HepG2 (cell line): ENCODE measurements around the gene TTLL11. TPM values are rescaled to one million over a fixed set of nuclear protein-coding genes. Genes with fewer than 3 reads are reported as not detected.
A peak's percentile ranks its signal among the peaks of the same experiment; 100 is the strongest.

Experiments
- ATAC-seq: fragments of 200-7000 bp; cut with Tn5 transposase; 3 replicates; pipeline ENCODE4 v1.9.1; 2020; ENCODE audit warnings: mild to moderate bottlenecking, moderate library complexity
- BruUV-seq: library from RNA; stranded (reverse); fragments of 400-500 nt; replicated peaks from 2 replicates; lab custom pipeline; 2021; lab: Mats Ljungman, UMichigan
- CTCF ChIA-PET: fragments of 300-600 bp; formaldehyde crosslinking; extraction: SDS; loops from one replicate; lab custom pipeline; 2021; ENCODE audit warnings: low total read pairs, inconsistent platforms, low intra/inter-chr PET ratio; lab: Yijun Ruan, JAX
- POLR2A ChIA-PET: fragments of 350-600 bp; sonication (Branson Sonifier 250); formaldehyde crosslinking; loops from one replicate; lab custom pipeline; 2020; ENCODE audit warnings: antibody characterized with exemption, inconsistent platforms; lab: Yijun Ruan, JAX
- DNase-seq: peaks from one replicate; pipeline ENCODE4 v3.0.0-alpha.2; 2015; ENCODE audit warnings: low spot score
- FAIRE-seq: peaks from 3 replicates; lab custom pipeline; 2011; peaks lifted over from hg19 to GRCh38; lab: Jason Lieb, UNC
- H2AFZ ChIP-seq: one replicate; pipeline ENCODE4 v1.6.1; 2011; ENCODE audit warnings: low read length, inconsistent platforms
- H3K27ac ChIP-seq: fragments of 300-600 bp; 3 replicates; pipeline ENCODE4 v1.8.0; 2011; ENCODE audit warnings: mixed run types, mild to moderate bottlenecking, mixed read lengths, low read length, inconsistent platforms; ENCODE audit not compliant: insufficient read depth; ENCODE audit errors: extremely low read length
- H3K27me3 ChIP-seq, 2 experiments: fragments of 200-600 bp in 1 of 2; 2 replicates in 1 of 2; 3 replicates in 1 of 2; pipeline versions ENCODE4 v1.6.0 to v1.8.0; 2011; ENCODE audit warnings: low read length in 2 of 2, mild to moderate bottlenecking in 2 of 2, moderate library complexity in 2 of 2, inconsistent platforms in 1 of 2; ENCODE audit not compliant: insufficient read depth in 2 of 2, control insufficient read depth in 1 of 2
- H3K36me3 ChIP-seq, 2 experiments: fragments of 200-600 bp in 1 of 2; replicated peaks in 1 of 2; 2 replicates in 1 of 2; 3 replicates in 1 of 2; pipeline versions ENCODE4 v1.5.1 to v1.8.0; 2011; ENCODE audit warnings: low read length in 2 of 2, inconsistent platforms in 1 of 2; ENCODE audit not compliant: insufficient read depth in 2 of 2, control insufficient read depth in 1 of 2
- H3K4me1 ChIP-seq: 2 replicates; pipeline ENCODE4 v1.5.1; 2012; ENCODE audit warnings: low read length, inconsistent platforms; ENCODE audit not compliant: insufficient read depth
- H3K4me2 ChIP-seq: 2 replicates; pipeline ENCODE4 v1.6.0; 2011; ENCODE audit warnings: low read depth, low read length, inconsistent platforms
- H3K4me3 ChIP-seq, 3 experiments: fragments of 200-600 bp in 1 of 3; sonication (generic), shearing (Covaris generic) in 1 of 3; replicated peaks in 1 of 3; 2 replicates each; pipeline ENCODE4 v1.5.1; 2011 to 2016; ENCODE audit warnings: low read length in 3 of 3, inconsistent platforms in 2 of 3, low read depth in 2 of 3, mild to moderate bottlenecking in 2 of 3, control low read depth in 1 of 3, mixed read lengths in 1 of 3; ENCODE audit not compliant: insufficient read depth in 1 of 3
- H3K79me2 ChIP-seq: one replicate; pipeline ENCODE4 v1.6.1; 2011; ENCODE audit warnings: low read length, inconsistent platforms; ENCODE audit not compliant: insufficient read depth
- H3K9ac ChIP-seq: 2 replicates; pipeline ENCODE4 v1.6.0; 2011; ENCODE audit warnings: mild to moderate bottlenecking, low read depth, low read length, inconsistent platforms; ENCODE audit not compliant: insufficient read depth
- H3K9me3 ChIP-seq: 2 replicates; pipeline ENCODE4 v1.5.1; 2012; ENCODE audit warnings: mild to moderate bottlenecking, low read length
- H4K20me1 ChIP-seq: 2 replicates; pipeline ENCODE4 v1.6.0; 2011; ENCODE audit warnings: inconsistent platforms, mild to moderate bottlenecking, low read length, moderate library complexity; ENCODE audit not compliant: insufficient read depth
- KLF15 ChIP-seq: sonication (generic); formaldehyde crosslinking; IDR thresholded peaks from 2 replicates; pipeline ENCODE4 v1.8.1; 2023; ENCODE audit warnings: borderline replicate concordance, mild to moderate bottlenecking, inconsistent platforms, missing genetic modification reagents, mixed read lengths
- NCOA1 ChIP-seq: sonication (generic); formaldehyde crosslinking; IDR thresholded peaks from 2 replicates; pipeline ENCODE4 v1.9.0; 2021; ENCODE audit warnings: missing genetic modification reagents
- NFIC ChIP-seq: IDR thresholded peaks from 2 replicates; pipeline ENCODE4 v1.6.1; 2012; ENCODE audit warnings: mild to moderate bottlenecking, low read length, inconsistent platforms
- NR2F2 ChIP-seq: IDR thresholded peaks from 2 replicates; pipeline ENCODE4 v1.6.1; 2012; ENCODE audit warnings: low read depth, inconsistent platforms, borderline replicate concordance
- PHF5A ChIP-seq: IDR thresholded peaks from one replicate; pipeline ENCODE4 v1.6.1; 2018; ENCODE audit warnings: low read depth, missing genetic modification reagents; ENCODE audit not compliant: unreplicated experiment
- POLR2A ChIP-seq, 2 experiments: IDR thresholded peaks; 2 replicates each; pipeline ENCODE4 v1.6.1; 2011; ENCODE audit warnings: low read depth in 2 of 2, low read length in 2 of 2, mild to moderate bottlenecking in 1 of 2, moderate library complexity in 1 of 2; ENCODE audit not compliant: insufficient read depth in 1 of 2
- RBAK ChIP-seq: sonication (generic); formaldehyde crosslinking; IDR thresholded peaks from 2 replicates; pipeline ENCODE4 v1.5.1; 2020; ENCODE audit warnings: mild to moderate bottlenecking, missing genetic modification reagents
- SRF ChIP-seq: IDR thresholded peaks from 2 replicates; pipeline ENCODE4 v1.6.1; 2011; ENCODE audit warnings: mild to moderate bottlenecking, low read depth, low read length, moderate library complexity
- SUZ12 ChIP-seq: fragments of 150-350 bp; IDR thresholded peaks from 2 replicates; pipeline ENCODE4 v1.6.1; 2014; ENCODE audit warnings: low read depth, low read length
- ZBTB1 ChIP-seq: sonication (generic); formaldehyde crosslinking; IDR thresholded peaks from 2 replicates; pipeline ENCODE4 v1.4.0; 2020; ENCODE audit warnings: missing genetic modification reagents, borderline replicate concordance
- ZBTB20 ChIP-seq: sonication (generic); formaldehyde crosslinking; IDR thresholded peaks from 2 replicates; pipeline ENCODE4 v1.8.1; 2023; ENCODE audit warnings: missing genetic modification reagents, low read depth, mild to moderate bottlenecking, borderline replicate concordance
- ZNF614 ChIP-seq: IDR thresholded peaks from 2 replicates; pipeline ENCODE4 v1.6.1; 2018; ENCODE audit warnings: missing biosample characterization, missing genetic modification reagents, inconsistent platforms, borderline replicate concordance
- ZNF879 ChIP-seq: sonication (generic); formaldehyde crosslinking; IDR thresholded peaks from 2 replicates; pipeline ENCODE4 v1.8.1; 2023; ENCODE audit warnings: missing genetic modification reagents
- WGBS: methylation state at CpG from one replicate; pipeline ENCODE4 v1.1.6; 2017; ENCODE audit warnings: low lambda C conversion rate; 5-methylcytosine and 5-hydroxymethylcytosine counted together
- in situ Hi-C: cut with HindIII; loops from 2 replicates; pipeline ENCODE4 v1.10.0; 2017; ENCODE audit warnings: low pct_unique_long_range_greater_than_20kb; ENCODE audit not compliant: extremely low pct_ligation_motif_present
- intact Hi-C: fragments of 100-400 bp; cut with micrococcal nuclease; formaldehyde crosslinking; loops from one replicate; pipeline ENCODE4 v1.10.0; 2022; ENCODE audit not compliant: unreplicated experiment
- polyA plus RNA-seq, 8 experiments: library from polyadenylated mRNA; depleted of rRNA in 3 of 8; stranded (reverse) in 7 of 8; unstranded in 1 of 8; fragments of >200 nt; fragmentation: Illumina TruSeq in 4 of 8; extraction: Trizol in 4 of 8; gene quantifications; 2 replicates each; pipeline versions ENCODE4 v1.2.1 to v1.2.3, GENCODE V29; 2011 to 2016; ENCODE audit warnings: low read depth in 4 of 8, missing spikeins in 1 of 8, mixed read lengths in 1 of 8; ENCODE audit not compliant: insufficient read depth in 1 of 8
- total RNA-seq, 5 experiments: library from RNA; depleted of rRNA; stranded (reverse); fragments of >200 nt; fragmentation: Illumina TruSeq; extraction: Trizol; gene quantifications; 2 replicates each; pipeline ENCODE4 v1.2.3, GENCODE V29; 2016; ENCODE audit warnings: low read depth in 1 of 5
- TF ChIP-seq, protein P1 (sequence below): sonication (generic); formaldehyde crosslinking; IDR thresholded peaks from 2 replicates; pipeline ENCODE4 v1.4.0; 2020; ENCODE audit warnings: missing genetic modification reagents
- TF ChIP-seq, protein P2 (sequence below): sonication (generic); formaldehyde crosslinking; IDR thresholded peaks from 2 replicates; pipeline ENCODE4 v1.8.0; 2022; ENCODE audit warnings: mild to moderate bottlenecking, missing genetic modification reagents, moderate library complexity
- TF ChIP-seq, protein P3 (sequence below): sonication (generic); formaldehyde crosslinking; IDR thresholded peaks from 2 replicates; pipeline ENCODE4 v1.5.1; 2020; ENCODE audit warnings: missing genetic modification reagents, mild to moderate bottlenecking, borderline replicate concordance

TTLL11 gene
- total and polyA plus RNA-seq, 2 of the 13 experiments (the other 11 are each of a cell fraction or from before 2014, with no cell fraction given) = 4.5 to 5.2 TPM

DNA sequence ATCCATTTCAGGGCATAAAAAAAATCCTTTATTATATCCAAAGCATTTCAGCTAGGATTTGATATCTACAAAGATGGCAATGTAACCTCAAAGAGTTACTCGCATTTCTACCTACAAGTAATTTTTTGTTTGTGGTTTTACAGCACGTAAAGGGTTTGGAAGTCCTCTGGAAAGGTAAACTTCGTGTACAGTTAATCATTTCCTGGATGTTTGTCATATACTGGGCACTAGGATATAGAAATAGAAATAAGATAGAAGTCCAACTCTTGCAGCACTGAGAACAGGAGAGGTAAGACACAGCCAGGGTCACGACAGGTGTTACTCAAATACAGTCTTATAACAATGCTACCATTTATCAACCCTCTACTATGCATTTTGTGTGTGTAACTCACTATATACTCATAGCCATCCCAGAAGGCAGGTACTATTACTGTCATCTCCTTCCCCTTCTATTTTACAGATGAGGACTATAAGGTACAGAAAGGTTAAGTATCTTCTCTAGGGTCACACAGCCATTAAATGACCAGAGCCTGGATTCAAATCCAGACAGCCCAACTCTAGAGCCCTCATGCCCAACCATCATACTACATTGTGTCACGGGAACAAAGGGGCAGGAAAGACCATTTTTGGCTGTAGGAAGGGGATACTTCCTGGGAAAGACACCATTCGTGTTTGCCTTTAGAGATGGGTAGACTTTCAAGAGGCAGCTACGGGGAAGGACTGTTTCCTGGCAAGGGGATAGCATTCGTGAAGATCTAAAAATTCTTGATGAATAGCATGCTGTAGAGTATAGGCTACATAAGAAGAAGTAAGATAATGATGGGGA is 47.5 kb upstream of the TTLL11 start (continued):
- TF ChIP-seq NR2F2 (peak; percentile 28; the same call in 1 of the 2 replicates), KLF15 (CRISPR knock-in tag) (no peak), SUZ12 (no peak), ZBTB1 (CRISPR knock-in tag) (no peak), ZNF614 (CRISPR knock-in tag) (no peak), PHF5A (no peak), ZNF879 (CRISPR knock-in tag) (no peak), POLR2A (IDR thresholded peaks at IDR 0.05; ENCODE audit: insufficient read depth in 1 of 2, low read depth in 2 of 2, low read length in 2 of 2) (no peak), NFIC (peak; percentile 45; the same call in 1 of the 2 replicates), SRF (peak; percentile 81), NCOA1 (no peak)

GRCh38 chr9:122138560-122139268 is 45.6 kb upstream of the TTLL11 start:
- Histone ChIP-seq H3K4me2 (peak overlapping the region; percentile 70), H3K9ac (peak overlapping the region; percentile 47; the same call in 1 of the 2 replicates), H4K20me1 (no peaks in the 10 kb centered on the region), H3K4me1 (peaks cover 72% of the 10 kb centered on the region), H3K36me3 (peaks cover 2 to 7% of the 10 kb centered on the region in 2 experiments; a peak in 2 of 5 replicates), H2AFZ (peak overlapping the region; percentile 18), H3K9me3 (no peaks in the 10 kb centered on the region), H3K79me2 (no peaks in the 10 kb centered on the region), H3K27me3 (no peaks in the 10 kb centered on the region), H3K27ac (peak overlapping the region; percentile 44), H3K4me3 (peak overlapping the region in 2 of 3 experiments; percentile 28 to 49; a peak in 4 of 6 replicates)
- DNase-seq (peak; percentile 63), FAIRE-seq (peak; percentile 83), ATAC-seq (peak; percentile 95)
- intact Hi-C loops (loop anchor here (2.0 to 5.0 kb wide), 2 partner anchors 14 to 124 kb away; partner anchors contain the start of genes MRRF and RBM18), in situ Hi-C loops (no loop called here)
- 10% methylated on average over 10 of the region's 10 CpGs for WGBS
- POLR2A ChIA-PET = interaction anchor here (0.9 kb wide), 1 partner anchor 127 kb away, joined by 5 read pairs; no protein-coding TSS in a partner anchor
- no TSS peak for BruUV-seq
- CTCF ChIA-PET = no interaction called here
- TF ChIP-seq POLR2A (IDR thresholded peaks at IDR 0.05; ENCODE audit: insufficient read depth in 1 of 2, low read depth in 2 of 2, low read length in 2 of 2) = 0 out of 4 replicates have a peak, but pooled peaks of 1 of the 2 experiments have one; percentile 33
- peak; percentile 89; the same call in 1 of the 2 replicates for TF ChIP-seq ZBTB20
- TF ChIP-seq, protein P1, sequence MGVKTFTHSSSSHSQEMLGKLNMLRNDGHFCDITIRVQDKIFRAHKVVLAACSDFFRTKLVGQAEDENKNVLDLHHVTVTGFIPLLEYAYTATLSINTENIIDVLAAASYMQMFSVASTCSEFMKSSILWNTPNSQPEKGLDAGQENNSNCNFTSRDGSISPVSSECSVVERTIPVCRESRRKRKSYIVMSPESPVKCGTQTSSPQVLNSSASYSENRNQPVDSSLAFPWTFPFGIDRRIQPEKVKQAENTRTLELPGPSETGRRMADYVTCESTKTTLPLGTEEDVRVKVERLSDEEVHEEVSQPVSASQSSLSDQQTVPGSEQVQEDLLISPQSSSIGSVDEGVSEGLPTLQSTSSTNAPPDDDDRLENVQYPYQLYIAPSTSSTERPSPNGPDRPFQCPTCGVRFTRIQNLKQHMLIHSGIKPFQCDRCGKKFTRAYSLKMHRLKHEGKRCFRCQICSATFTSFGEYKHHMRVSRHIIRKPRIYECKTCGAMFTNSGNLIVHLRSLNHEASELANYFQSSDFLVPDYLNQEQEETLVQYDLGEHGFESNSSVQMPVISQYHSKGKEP = no peak
- TF ChIP-seq, protein P2, sequence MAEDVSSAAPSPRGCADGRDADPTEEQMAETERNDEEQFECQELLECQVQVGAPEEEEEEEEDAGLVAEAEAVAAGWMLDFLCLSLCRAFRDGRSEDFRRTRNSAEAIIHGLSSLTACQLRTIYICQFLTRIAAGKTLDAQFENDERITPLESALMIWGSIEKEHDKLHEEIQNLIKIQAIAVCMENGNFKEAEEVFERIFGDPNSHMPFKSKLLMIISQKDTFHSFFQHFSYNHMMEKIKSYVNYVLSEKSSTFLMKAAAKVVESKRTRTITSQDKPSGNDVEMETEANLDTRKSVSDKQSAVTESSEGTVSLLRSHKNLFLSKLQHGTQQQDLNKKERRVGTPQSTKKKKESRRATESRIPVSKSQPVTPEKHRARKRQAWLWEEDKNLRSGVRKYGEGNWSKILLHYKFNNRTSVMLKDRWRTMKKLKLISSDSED = no peak
- TF ChIP-seq, protein P3, sequence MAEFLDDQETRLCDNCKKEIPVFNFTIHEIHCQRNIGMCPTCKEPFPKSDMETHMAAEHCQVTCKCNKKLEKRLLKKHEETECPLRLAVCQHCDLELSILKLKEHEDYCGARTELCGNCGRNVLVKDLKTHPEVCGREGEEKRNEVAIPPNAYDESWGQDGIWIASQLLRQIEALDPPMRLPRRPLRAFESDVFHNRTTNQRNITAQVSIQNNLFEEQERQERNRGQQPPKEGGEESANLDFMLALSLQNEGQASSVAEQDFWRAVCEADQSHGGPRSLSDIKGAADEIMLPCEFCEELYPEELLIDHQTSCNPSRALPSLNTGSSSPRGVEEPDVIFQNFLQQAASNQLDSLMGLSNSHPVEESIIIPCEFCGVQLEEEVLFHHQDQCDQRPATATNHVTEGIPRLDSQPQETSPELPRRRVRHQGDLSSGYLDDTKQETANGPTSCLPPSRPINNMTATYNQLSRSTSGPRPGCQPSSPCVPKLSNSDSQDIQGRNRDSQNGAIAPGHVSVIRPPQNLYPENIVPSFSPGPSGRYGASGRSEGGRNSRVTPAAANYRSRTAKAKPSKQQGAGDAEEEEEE = no peak
- no peak for TF ChIP-seq RBAK
